Neuronal stem cell (in vitro differentiated cells): ENCODE data around the gene SNX19.
"Not testable (repeated sequence)": the region's sequence is repeated elsewhere in the genome, so short reads cannot be mapped to it uniquely, and the experiment has no call there.

Experiments
- DNase-seq: peaks from one replicate; pipeline ENCODE4 v3.0.0-alpha.2; 2013; ENCODE audit warnings: low spot score
- H2AFZ ChIP-seq: one replicate; pipeline ENCODE4 v1.6.1; 2013; ENCODE audit warnings: mild to moderate bottlenecking, low read length, inconsistent platforms
- H2AK5ac ChIP-seq: 2 replicates; pipeline ENCODE4 v1.6.1; 2013; ENCODE audit warnings: low read depth, mild to moderate bottlenecking, inconsistent platforms, low read length, moderate library complexity, mixed read lengths
- H2BK120ac ChIP-seq: 2 replicates; pipeline ENCODE4 v1.6.1; 2013; ENCODE audit warnings: low read depth, mild to moderate bottlenecking, inconsistent platforms, low read length, moderate library complexity, mixed read lengths
- H2BK12ac ChIP-seq: one replicate; pipeline ENCODE4 v1.6.1; 2013; ENCODE audit warnings: low read length, inconsistent platforms
- H2BK15ac ChIP-seq: 2 replicates; pipeline ENCODE4 v1.6.1; 2013; ENCODE audit warnings: mild to moderate bottlenecking, low read length, inconsistent platforms, mixed read lengths
- H2BK5ac ChIP-seq: one replicate; pipeline ENCODE4 v1.6.1; 2013; ENCODE audit warnings: inconsistent platforms, mild to moderate bottlenecking, low read length, moderate library complexity
- H3K14ac ChIP-seq: one replicate; pipeline ENCODE4 v1.6.1; 2013; ENCODE audit warnings: low read length, inconsistent platforms
- H3K18ac ChIP-seq: 2 replicates; pipeline ENCODE4 v1.6.1; 2013; ENCODE audit warnings: low read length, inconsistent platforms
- H3K23ac ChIP-seq: 2 replicates; pipeline ENCODE4 v1.6.1; 2013; ENCODE audit warnings: low read depth, mild to moderate bottlenecking, mixed read lengths, low read length, inconsistent platforms; ENCODE audit not compliant: poor library complexity
- H3K27ac ChIP-seq: replicated peaks from 3 replicates; pipeline ENCODE4 v1.5.1; 2013; ENCODE audit warnings: low read length, inconsistent platforms
- H3K27me3 ChIP-seq, 3 experiments: 2 replicates each; pipeline ENCODE4 v1.6.1; 2013; ENCODE audit warnings: low read length in 3 of 3, mild to moderate bottlenecking in 2 of 3, inconsistent platforms in 1 of 3, low read depth in 1 of 3, mixed read lengths in 1 of 3, moderate library complexity in 1 of 3; ENCODE audit not compliant: control insufficient read depth in 3 of 3, insufficient read depth in 3 of 3
- H3K36me3 ChIP-seq, 2 donors: replicated peaks in 1 of 2; 2 replicates each; pipeline ENCODE4 v1.6.1; 2013; ENCODE audit warnings: low read length in 2 of 2; ENCODE audit not compliant: control insufficient read depth in 2 of 2, insufficient read depth in 2 of 2
- H3K4ac ChIP-seq: 2 replicates; pipeline ENCODE4 v1.6.1; 2013; ENCODE audit warnings: inconsistent platforms, mild to moderate bottlenecking, low read length, moderate library complexity
- H3K4me1 ChIP-seq, 2 donors: 1 replicate in 1 of 2; 2 replicates in 1 of 2; pipeline ENCODE4 v1.6.1; 2013; ENCODE audit warnings: low read length in 2 of 2, low read depth in 1 of 2; ENCODE audit not compliant: control insufficient read depth in 2 of 2, insufficient read depth in 1 of 2
- H3K4me2 ChIP-seq: one replicate; pipeline ENCODE4 v1.6.1; 2013; ENCODE audit warnings: mild to moderate bottlenecking, low read length, inconsistent platforms; ENCODE audit not compliant: insufficient read depth, poor library complexity, severe bottlenecking
- H3K4me3 ChIP-seq, 2 donors: 2 replicates each; pipeline ENCODE4 v1.5.1; 2013; ENCODE audit warnings: low read length in 2 of 2, mild to moderate bottlenecking in 2 of 2, inconsistent platforms in 1 of 2, moderate library complexity in 1 of 2
- H3K79me1 ChIP-seq: one replicate; pipeline ENCODE4 v1.6.1; 2013; ENCODE audit warnings: low read depth, mild to moderate bottlenecking, inconsistent platforms, low read length, moderate library complexity
- H3K9ac ChIP-seq: one replicate; pipeline ENCODE4 v1.6.1; 2013; ENCODE audit warnings: mild to moderate bottlenecking, low read depth, low read length, inconsistent platforms; ENCODE audit not compliant: poor library complexity
- H3K9me3 ChIP-seq, 2 donors: replicated peaks in 1 of 2; 2 replicates each; pipeline versions ENCODE3 to v1.6.1; 2013; ENCODE audit warnings: low read length in 2 of 2, mild to moderate bottlenecking in 2 of 2, inconsistent platforms in 1 of 2, low read depth in 1 of 2, mixed read lengths in 1 of 2, moderate library complexity in 1 of 2; ENCODE audit not compliant: control insufficient read depth in 2 of 2, insufficient read depth in 1 of 2
- H4K8ac ChIP-seq: one replicate; pipeline ENCODE4 v1.6.1; 2013; ENCODE audit warnings: low read depth, mild to moderate bottlenecking, inconsistent platforms, low read length, moderate library complexity
- H4K91ac ChIP-seq: one replicate; pipeline ENCODE4 v1.6.1; 2013; ENCODE audit warnings: low read length, low read depth, mild to moderate bottlenecking, inconsistent platforms; ENCODE audit not compliant: poor library complexity
- WGBS, 2 donors: extraction: QIAGEN DNeasy Blood & Tissue Kit; methylation state at CpG; one replicate each; pipeline ENCODE4 v1.1.7; 2013; ENCODE audit warnings: missing lambda C conversion rate in 2 of 2, mixed read lengths in 1 of 2; ENCODE audit not compliant: insufficient read length in 2 of 2, insufficient replicate concordance in 1 of 2; ENCODE audit errors: extremely low coverage in 2 of 2; 5-methylcytosine and 5-hydroxymethylcytosine counted together

SNX19 gene

DNA sequence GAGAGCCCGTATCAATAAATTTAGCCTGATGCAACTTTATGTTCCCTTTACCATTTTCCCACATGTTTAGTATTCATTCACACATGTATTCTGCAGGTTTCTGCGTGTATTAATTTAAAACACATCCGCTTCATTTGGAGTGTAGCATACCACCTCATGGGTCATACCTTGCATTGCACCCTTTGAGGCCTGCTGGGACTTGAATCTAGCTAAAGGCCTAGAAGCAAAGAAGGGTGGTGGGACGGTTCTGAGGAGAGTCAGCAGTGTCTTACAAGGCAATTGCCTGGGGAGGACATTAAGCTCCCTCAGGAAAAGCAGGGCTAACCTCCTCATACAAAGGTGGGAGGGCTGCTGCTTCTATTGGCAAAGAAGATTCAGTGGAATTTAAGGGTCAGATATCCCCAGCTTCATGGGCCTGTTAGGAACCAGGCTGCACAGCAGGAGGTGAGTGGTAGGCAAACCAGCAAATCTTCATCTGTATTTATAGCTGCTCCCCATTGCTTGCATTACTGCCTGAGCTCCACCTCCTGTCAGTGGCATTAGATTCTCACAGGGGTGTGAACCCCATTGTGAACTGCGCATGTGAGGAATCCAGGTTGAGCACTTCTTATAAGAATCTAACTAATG is 15.9 kb upstream of the SNX19 start:
- DNase-seq, result no peak
- no CpG with 5 or more reads among the region's 5 CpGs for WGBS, 2 donors

DNA sequence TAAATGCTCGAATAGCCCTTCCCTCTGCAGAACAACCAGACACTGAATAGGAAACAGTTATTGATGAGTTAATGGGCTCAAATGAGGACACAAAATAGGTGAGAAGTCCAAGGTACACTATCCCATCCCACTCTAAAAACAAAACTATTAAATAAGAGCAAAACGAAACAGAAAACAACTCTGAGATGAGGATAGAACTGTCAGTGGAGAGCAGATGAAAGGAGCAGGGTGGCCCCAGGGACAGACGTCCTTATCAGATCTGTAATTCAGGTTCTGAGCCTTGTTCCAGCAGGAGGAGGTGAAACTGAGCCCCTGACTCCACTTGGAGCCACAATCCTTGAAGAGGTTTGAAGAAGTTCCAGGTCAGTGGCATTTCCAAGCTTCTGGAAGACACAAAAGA is 8.5 kb upstream of the SNX19 start:
- Histone ChIP-seq H3K4me3 (no peak overlapping the region), H2BK15ac (no peak overlapping the region), H2BK5ac (no peak overlapping the region), H3K18ac (no peak overlapping the region), H2BK12ac (no peak overlapping the region), H3K27me3 (peaks cover 0 to 11% (median 0%) of the 10 kb centered on the region in 3 experiments), H3K4me2 (no peak overlapping the region), H3K36me3 (no peaks in the 10 kb centered on the region), H4K8ac (no peak overlapping the region), H4K91ac (no peak overlapping the region), H3K9me3 (no peaks in the 10 kb centered on the region), H3K27ac (no peak overlapping the region), H3K9ac (no peak overlapping the region), H2BK120ac (no peak overlapping the region), H2AFZ (no peak overlapping the region), H3K14ac (no peak overlapping the region), H3K23ac (no peak overlapping the region), H3K4me1 (peaks cover 0 to 4% of the 10 kb centered on the region in 2 donors), H2AK5ac (no peak overlapping the region), H3K79me1 (no peaks in the 10 kb centered on the region), H3K4ac (no peak overlapping the region)
- WGBS, 2 donors, result no CpG with 5 or more reads among the region's 3 CpGs
- DNase-seq, result no peak

More for the DNA sequence above, 15.9 kb upstream of the SNX19 start:
- peaks cover 0 to 20% (median 0%) of the 10 kb centered on the region in 3 experiments for H3K27me3 ChIP-seq
- H2BK15ac ChIP-seq, result no peak overlapping the region
- H4K8ac ChIP-seq, result no peak overlapping the region
- H3K9me3 ChIP-seq, result no peaks in the 10 kb centered on the region
- no peak overlapping the region for H3K4me3 ChIP-seq
- H2BK12ac ChIP-seq, result no peak overlapping the region
- H2AK5ac ChIP-seq, result no peak overlapping the region
- H3K27ac ChIP-seq, result no peak overlapping the region
- no peak overlapping the region for H3K18ac ChIP-seq
- H2BK120ac ChIP-seq, result no peak overlapping the region
- H3K4me2 ChIP-seq, result no peak overlapping the region
- no peak overlapping the region for H3K14ac ChIP-seq
- H4K91ac ChIP-seq, result no peak overlapping the region
- H3K36me3 ChIP-seq, result no peaks in the 10 kb centered on the region
- no peak overlapping the region for H3K4ac ChIP-seq
- H3K4me1 ChIP-seq, result peaks cover 0 to 2% of the 10 kb centered on the region in 2 donors
- H2BK5ac ChIP-seq, result no peak overlapping the region
- no peak overlapping the region for H3K9ac ChIP-seq
- H3K79me1 ChIP-seq, result no peaks in the 10 kb centered on the region
- no peak overlapping the region for H3K23ac ChIP-seq
- H2AFZ ChIP-seq, result no peak overlapping the region

DNA sequence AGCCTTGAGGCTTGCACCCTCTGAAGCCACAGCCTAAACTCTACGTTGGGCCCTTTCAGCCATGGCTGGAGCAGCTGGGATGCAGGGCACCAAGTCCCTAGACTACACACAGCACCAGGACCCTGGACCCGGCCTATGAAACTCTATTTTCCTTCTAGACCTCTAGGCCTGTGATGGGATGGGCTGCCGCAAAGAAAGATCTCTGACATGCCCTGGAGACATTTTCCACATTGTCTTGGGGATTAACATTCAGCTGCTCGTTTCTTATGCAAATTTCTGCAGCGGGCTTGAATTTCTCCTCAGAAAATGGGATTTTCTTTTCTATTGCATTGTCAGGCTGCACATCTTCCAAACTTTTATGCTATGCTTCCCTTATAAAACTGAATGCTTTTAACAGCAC is 4.3 kb upstream of the SNX19 start:
- no CpG with 5 or more reads among the region's 5 CpGs for WGBS, 2 donors

DNA sequence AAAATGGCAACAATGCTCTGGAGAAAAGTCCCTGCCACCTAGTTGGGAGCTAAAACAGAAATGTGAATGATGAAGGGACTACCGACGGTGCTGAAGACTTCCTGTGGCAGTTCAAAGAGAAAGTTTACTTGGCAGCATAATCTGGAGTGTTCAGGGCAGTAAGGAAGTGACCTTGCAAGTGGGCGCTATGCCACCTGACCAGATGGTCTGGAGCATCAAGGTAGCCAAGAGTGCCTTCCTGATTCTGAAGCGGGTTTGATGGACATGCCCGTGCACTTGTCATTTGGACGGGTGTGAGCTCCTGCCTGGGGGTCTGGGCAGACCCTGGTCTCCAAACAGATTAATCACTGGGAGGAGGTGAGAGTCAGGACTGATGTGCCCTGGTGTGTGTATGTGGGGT is 1.8 kb upstream of the SNX19 start:
- no peak for DNase-seq
- Histone ChIP-seq H3K4me1 (peaks cover 4 to 10% of the 10 kb centered on the region in 2 donors), H3K4ac (no peak overlapping the region), H3K27me3 (peaks cover 0 to 16% (median 2%) of the 10 kb centered on the region in 3 experiments), H3K23ac (no peak overlapping the region), H3K9ac (no peak overlapping the region), H3K18ac (no peak overlapping the region), H4K91ac (no peak overlapping the region), H2BK5ac (no peak overlapping the region), H3K79me1 (peaks cover 13% of the 10 kb centered on the region), H3K27ac (no peak overlapping the region), H4K8ac (no peak overlapping the region), H2BK12ac (no peak overlapping the region), H3K9me3 (no peaks in the 10 kb centered on the region), H3K36me3 (peaks cover 11 to 21% of the 10 kb centered on the region in 2 donors), H3K14ac (no peak overlapping the region), H2BK15ac (no peak overlapping the region), H3K4me2 (no peak overlapping the region), H2AFZ (peak overlapping the region; percentile 94), H2AK5ac (no peak overlapping the region), H2BK120ac (no peak overlapping the region), H3K4me3 (no peak overlapping the region)
- WGBS, 2 donors, result no CpG with 5 or more reads among the region's 6 CpGs

More for the DNA sequence above, 4.3 kb upstream of the SNX19 start:
- H3K14ac ChIP-seq, H4K8ac ChIP-seq, H3K4me2 ChIP-seq, H3K4ac ChIP-seq, H2BK5ac ChIP-seq, H3K4me1 ChIP-seq, H2BK12ac ChIP-seq, H3K79me1 ChIP-seq, H3K36me3 ChIP-seq, H3K27ac ChIP-seq, DNase-seq, H3K9me3 ChIP-seq, H3K18ac ChIP-seq, H3K23ac ChIP-seq, H2AFZ ChIP-seq, H2BK15ac ChIP-seq, H4K91ac ChIP-seq, H3K4me3 ChIP-seq, H2AK5ac ChIP-seq, H2BK120ac ChIP-seq, H3K9ac ChIP-seq: not testable (repeated sequence)
- H3K27me3 ChIP-seq, result peaks cover 0 to 16% (median 2%) of the 10 kb centered on the region in 3 experiments
